HepG2 (cell line): Measurements from ENCODE around the gene TMEM238. TPM values are rescaled to one million over a fixed set of nuclear protein-coding genes. Genes with fewer than 3 reads are reported as not detected.
A peak's percentile ranks its signal among the peaks of the same experiment; 100 is the strongest.

Source experiments
- ATAC-seq: fragments of 200-7000 bp; cut with Tn5 transposase; 3 replicates; pipeline ENCODE4 v1.9.1; 2020; ENCODE audit warnings: mild to moderate bottlenecking, moderate library complexity
- BruUV-seq: library from RNA; stranded (reverse); fragments of 400-500 nt; replicated peaks from 2 replicates; lab custom pipeline; 2021; lab: Mats Ljungman, UMichigan
- CTCF ChIA-PET: fragments of 300-600 bp; formaldehyde crosslinking; extraction: SDS; loops from one replicate; lab custom pipeline; 2021; ENCODE audit warnings: low total read pairs, inconsistent platforms, low intra/inter-chr PET ratio; lab: Yijun Ruan, JAX
- POLR2A ChIA-PET: fragments of 350-600 bp; sonication (Branson Sonifier 250); formaldehyde crosslinking; loops from one replicate; lab custom pipeline; 2020; ENCODE audit warnings: antibody characterized with exemption, inconsistent platforms; lab: Yijun Ruan, JAX
- DNase-seq: peaks from one replicate; pipeline ENCODE4 v3.0.0-alpha.2; 2015; ENCODE audit warnings: low spot score
- FAIRE-seq: peaks from 3 replicates; lab custom pipeline; 2011; peaks lifted over from hg19 to GRCh38; lab: Jason Lieb, UNC
- H2AFZ ChIP-seq: one replicate; pipeline ENCODE4 v1.6.1; 2011; ENCODE audit warnings: low read length, inconsistent platforms
- H3K27ac ChIP-seq: fragments of 300-600 bp; 3 replicates; pipeline ENCODE4 v1.8.0; 2011; ENCODE audit warnings: mixed run types, mild to moderate bottlenecking, mixed read lengths, low read length, inconsistent platforms; ENCODE audit not compliant: insufficient read depth; ENCODE audit errors: extremely low read length
- H3K27me3 ChIP-seq, 2 experiments: fragments of 200-600 bp in 1 of 2; 2 replicates in 1 of 2; 3 replicates in 1 of 2; pipeline versions ENCODE4 v1.6.0 to v1.8.0; 2011; ENCODE audit warnings: low read length in 2 of 2, mild to moderate bottlenecking in 2 of 2, moderate library complexity in 2 of 2, inconsistent platforms in 1 of 2; ENCODE audit not compliant: insufficient read depth in 2 of 2, control insufficient read depth in 1 of 2
- H3K36me3 ChIP-seq, 2 experiments: fragments of 200-600 bp in 1 of 2; replicated peaks in 1 of 2; 2 replicates in 1 of 2; 3 replicates in 1 of 2; pipeline versions ENCODE4 v1.5.1 to v1.8.0; 2011; ENCODE audit warnings: low read length in 2 of 2, inconsistent platforms in 1 of 2; ENCODE audit not compliant: insufficient read depth in 2 of 2, control insufficient read depth in 1 of 2
- H3K4me1 ChIP-seq: 2 replicates; pipeline ENCODE4 v1.5.1; 2012; ENCODE audit warnings: low read length, inconsistent platforms; ENCODE audit not compliant: insufficient read depth
- H3K4me2 ChIP-seq: 2 replicates; pipeline ENCODE4 v1.6.0; 2011; ENCODE audit warnings: low read depth, low read length, inconsistent platforms
- H3K4me3 ChIP-seq, 3 experiments: fragments of 200-600 bp in 1 of 3; sonication (generic), shearing (Covaris generic) in 1 of 3; replicated peaks in 1 of 3; 2 replicates each; pipeline ENCODE4 v1.5.1; 2011 to 2016; ENCODE audit warnings: low read length in 3 of 3, inconsistent platforms in 2 of 3, low read depth in 2 of 3, mild to moderate bottlenecking in 2 of 3, control low read depth in 1 of 3, mixed read lengths in 1 of 3; ENCODE audit not compliant: insufficient read depth in 1 of 3
- H3K79me2 ChIP-seq: one replicate; pipeline ENCODE4 v1.6.1; 2011; ENCODE audit warnings: low read length, inconsistent platforms; ENCODE audit not compliant: insufficient read depth
- H3K9ac ChIP-seq: 2 replicates; pipeline ENCODE4 v1.6.0; 2011; ENCODE audit warnings: mild to moderate bottlenecking, low read depth, low read length, inconsistent platforms; ENCODE audit not compliant: insufficient read depth
- H3K9me3 ChIP-seq: 2 replicates; pipeline ENCODE4 v1.5.1; 2012; ENCODE audit warnings: mild to moderate bottlenecking, low read length
- H4K20me1 ChIP-seq: 2 replicates; pipeline ENCODE4 v1.6.0; 2011; ENCODE audit warnings: inconsistent platforms, mild to moderate bottlenecking, low read length, moderate library complexity; ENCODE audit not compliant: insufficient read depth
- BCLAF1 ChIP-seq: fragments of 450-650 bp; IDR thresholded peaks from 2 replicates; pipeline ENCODE4 v1.6.1; 2017; ENCODE audit warnings: mild to moderate bottlenecking
- PCBP1 ChIP-seq: fragments of 200-400 bp; formaldehyde crosslinking; IDR thresholded peaks from 2 replicates; pipeline ENCODE4 v1.6.1; 2017; ENCODE audit warnings: mild to moderate bottlenecking, low read depth, low read length, borderline replicate concordance
- ZBTB33 ChIP-seq: sonication (generic); formaldehyde crosslinking; IDR thresholded peaks from 2 replicates; pipeline ENCODE4 v1.4.0; 2020; ENCODE audit warnings: missing genetic modification reagents
- ZNF761 ChIP-seq: sonication (generic); formaldehyde crosslinking; conservative IDR thresholded peaks from 2 replicates; pipeline ENCODE4 v1.4.0; 2020; ENCODE audit warnings: mild to moderate bottlenecking, missing genetic modification reagents
- WGBS: methylation state at CpG from one replicate; pipeline ENCODE4 v1.1.6; 2017; ENCODE audit warnings: low lambda C conversion rate; 5-methylcytosine and 5-hydroxymethylcytosine counted together
- in situ Hi-C: cut with HindIII; loops from 2 replicates; pipeline ENCODE4 v1.10.0; 2017; ENCODE audit warnings: low pct_unique_long_range_greater_than_20kb; ENCODE audit not compliant: extremely low pct_ligation_motif_present
- intact Hi-C: fragments of 100-400 bp; cut with micrococcal nuclease; formaldehyde crosslinking; loops from one replicate; pipeline ENCODE4 v1.10.0; 2022; ENCODE audit not compliant: unreplicated experiment
- polyA plus RNA-seq, 8 experiments: library from polyadenylated mRNA; depleted of rRNA in 3 of 8; stranded (reverse) in 7 of 8; unstranded in 1 of 8; fragments of >200 nt; fragmentation: Illumina TruSeq in 4 of 8; extraction: Trizol in 4 of 8; gene quantifications; 2 replicates each; pipeline versions ENCODE4 v1.2.1 to v1.2.3, GENCODE V29; 2011 to 2016; ENCODE audit warnings: low read depth in 4 of 8, missing spikeins in 1 of 8, mixed read lengths in 1 of 8; ENCODE audit not compliant: insufficient read depth in 1 of 8
- total RNA-seq, 5 experiments: library from RNA; depleted of rRNA; stranded (reverse); fragments of >200 nt; fragmentation: Illumina TruSeq; extraction: Trizol; gene quantifications; 2 replicates each; pipeline ENCODE4 v1.2.3, GENCODE V29; 2016; ENCODE audit warnings: low read depth in 1 of 5
- TF ChIP-seq, protein P1 (sequence below): sonication (generic); formaldehyde crosslinking; IDR thresholded peaks from 2 replicates; pipeline ENCODE4 v1.4.0; 2020; ENCODE audit warnings: missing genetic modification reagents

TMEM238 gene
- total and polyA plus RNA-seq, 2 of the 13 experiments (the other 11 are each of a cell fraction or from before 2014, with no cell fraction given), result not detected

GRCh38 chr19:55368701-55369563 lies 15.2 kb downstream of the TMEM238 start (continued):
- TF ChIP-seq ZBTB33 (CRISPR knock-in tag), result peak; percentile 80
- no peak for TF ChIP-seq ZNF761 (CRISPR knock-in tag)
- TF ChIP-seq, protein P1, sequence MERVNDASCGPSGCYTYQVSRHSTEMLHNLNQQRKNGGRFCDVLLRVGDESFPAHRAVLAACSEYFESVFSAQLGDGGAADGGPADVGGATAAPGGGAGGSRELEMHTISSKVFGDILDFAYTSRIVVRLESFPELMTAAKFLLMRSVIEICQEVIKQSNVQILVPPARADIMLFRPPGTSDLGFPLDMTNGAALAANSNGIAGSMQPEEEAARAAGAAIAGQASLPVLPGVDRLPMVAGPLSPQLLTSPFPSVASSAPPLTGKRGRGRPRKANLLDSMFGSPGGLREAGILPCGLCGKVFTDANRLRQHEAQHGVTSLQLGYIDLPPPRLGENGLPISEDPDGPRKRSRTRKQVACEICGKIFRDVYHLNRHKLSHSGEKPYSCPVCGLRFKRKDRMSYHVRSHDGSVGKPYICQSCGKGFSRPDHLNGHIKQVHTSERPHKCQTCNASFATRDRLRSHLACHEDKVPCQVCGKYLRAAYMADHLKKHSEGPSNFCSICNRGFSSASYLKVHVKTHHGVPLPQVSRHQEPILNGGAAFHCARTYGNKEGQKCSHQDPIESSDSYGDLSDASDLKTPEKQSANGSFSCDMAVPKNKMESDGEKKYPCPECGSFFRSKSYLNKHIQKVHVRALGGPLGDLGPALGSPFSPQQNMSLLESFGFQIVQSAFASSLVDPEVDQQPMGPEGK (CRISPR knock-in tag), result peak; percentile 44; the same call in 1 of the 2 replicates

DNA sequence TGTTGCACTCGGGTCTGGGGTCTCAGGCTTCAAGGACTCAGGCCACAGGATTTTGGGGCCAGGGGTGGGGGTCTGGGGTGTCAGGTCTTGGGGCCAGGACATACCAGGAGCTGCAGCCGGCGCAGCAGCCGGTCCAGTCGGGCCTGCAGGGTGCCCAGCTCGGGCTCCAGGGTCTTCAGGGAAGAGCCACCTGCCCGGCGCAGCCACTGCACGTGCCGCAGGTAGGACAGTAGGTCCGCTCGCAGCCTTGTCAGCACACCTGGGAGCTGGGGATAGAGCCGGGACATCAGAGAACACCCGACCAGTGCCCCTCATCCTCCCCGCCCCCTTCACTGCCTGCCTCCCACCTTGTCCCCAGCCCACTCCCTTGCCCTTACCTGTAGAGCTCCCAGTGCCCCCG lies 16.0 kb downstream of the TMEM238 start:
- FAIRE-seq (no peak), DNase-seq (no peak), ATAC-seq (no peak)
- no TSS peak for BruUV-seq
- ChIA-PET POLR2A (interaction anchor here (1.2 to 2.2 kb wide), 2 partner anchors 9 to 39 kb away, joined by 3 to 9 read pairs; partner anchors contain the start of gene UBE2S), CTCF (no interaction called here)
- WGBS, result 60% methylated on average over 4 of the region's 16 CpGs
- H3K4me3 ChIP-seq, result no peak overlapping the region
- H2AFZ ChIP-seq, result no peak overlapping the region
- intact Hi-C loops, result no loop called here
- in situ Hi-C loops, result no loop called here
- H3K9ac ChIP-seq, result no peak overlapping the region
- H4K20me1 ChIP-seq, result no peaks in the 10 kb centered on the region
- H3K27ac ChIP-seq, result no peak overlapping the region
- H3K79me2 ChIP-seq, result no peaks in the 10 kb centered on the region
- TF ChIP-seq BCLAF1 (no peak), PCBP1 (0 out of 2 replicates have a peak, but pooled peaks have one; percentile 33)
- peaks cover 37% of the 10 kb centered on the region for H3K4me1 ChIP-seq
- no peaks in the 10 kb centered on the region for H3K9me3 ChIP-seq
- no peak overlapping the region for H3K4me2 ChIP-seq
- H3K36me3 ChIP-seq, result no peaks in the 10 kb centered on the region
- peaks cover 7 to 36% of the 10 kb centered on the region in 2 experiments; a peak in 4 of 5 replicates for H3K27me3 ChIP-seq
